Lower leg skin (tissue), 4 donors: ENCODE results near the gene FAIM2. TPM values are rescaled to one million over a fixed set of nuclear protein-coding genes. Genes with fewer than 3 reads are reported as not detected.

Source experiments
- DNase-seq, 2 donors: peaks; one replicate each; pipeline ENCODE4 v3.0.0-alpha.2; 2019; ENCODE audit warnings: low spot score in 2 of 2
- H3K4me3 ChIP-seq: fragments of 200-600 bp; sonication (generic); 2 replicates; pipeline ENCODE4 v1.5.1; 2017; ENCODE audit warnings: mild to moderate bottlenecking, low read depth; ENCODE audit not compliant: poor library complexity, severe bottlenecking
- CTCF ChIP-seq, 3 donors: fragments of 450-650 bp; IDR thresholded peaks; one replicate each; pipeline ENCODE4 v1.5.1; 2016; ENCODE audit warnings: antibody characterized with exemption in 3 of 3, mild to moderate bottlenecking in 3 of 3, moderate library complexity in 2 of 3
- POLR2A ChIP-seq, 2 donors: fragments of 450-650 bp; IDR thresholded peaks; one replicate each; pipeline ENCODE4 v1.6.1; 2016 to 2017; ENCODE audit warnings: antibody characterized with exemption in 2 of 2, mild to moderate bottlenecking in 1 of 2, moderate library complexity in 1 of 2
- WGBS, 2 donors: methylation state at CpG; one replicate each; pipeline ENCODE4 v1.1.5; 2018; 5-methylcytosine and 5-hydroxymethylcytosine counted together
- intact Hi-C: fragments of 100-400 bp; cut with DNase I; formaldehyde crosslinking; loops from one replicate; pipeline ENCODE4 v1.15.0; 2023; ENCODE audit warnings: low total_unique reads
- total RNA-seq, 4 donors: library from RNA; depleted of rRNA; stranded (reverse); fragments of >200 nt; gene quantifications; one replicate each; pipeline ENCODE4 v1.1.0, GENCODE V29; 2016

The FAIM2 gene
- total RNA-seq, 4 donors from 2014 or later, result 0.08 to 0.91 (median 0.17) TPM; not detected in 1

- DNase-seq, result no peak
- 85 to 91% methylated on average over 32 of the region's 32 CpGs for WGBS, 2 donors
- intact Hi-C loops, result no loop called here
- H3K4me3 ChIP-seq, result no peak within 1 kb of the TSS
- TF ChIP-seq POLR2A (IDR thresholded peaks at IDR 0.05), result no peak
- TF ChIP-seq CTCF (IDR thresholded peaks at IDR 0.05), result no peak
Measured at GRCh38 chr12:49950273-49951251, 46.9 kb upstream of the FAIM2 start, which contains the start of gene AQP2. Gene AQP2, plus strand, starts transcription at chr12:49950737. Its CDS starts 94 bp downstream, at chr12:49950831.

GRCh38 chr12:49949866-49950265 lies 46.2 kb upstream of the FAIM2 start:
- intact Hi-C loops, result no loop called here
- 94% methylated on average over 3 of the region's 3 CpGs for WGBS, 2 donors
- TF ChIP-seq POLR2A (IDR thresholded peaks at IDR 0.05) (no peak), CTCF (IDR thresholded peaks at IDR 0.05) (no peak)

GRCh38 chr12:49948866-49949845 lies 45.5 kb upstream of the FAIM2 start:
- intact Hi-C loops, result no loop called here
- no peak for TF ChIP-seq CTCF (IDR thresholded peaks at IDR 0.05)
- TF ChIP-seq POLR2A (IDR thresholded peaks at IDR 0.05), result no peak
- no peak overlapping the region for H3K4me3 ChIP-seq
- WGBS, 2 donors, result 83 to 93% methylated on average over 12 to 13 of the region's 13 CpGs
- DNase-seq, result no peak

More at GRCh38 chr12:49949866-49950265, 46.2 kb upstream of the FAIM2 start:
- H3K4me3 ChIP-seq, result no peak overlapping the region
- no peak for DNase-seq

GRCh38 chr12:49947593-49948226 lies 44.0 kb upstream of the FAIM2 start:
- intact Hi-C loops, result no loop called here
- WGBS, 2 donors, result 63 to 67% methylated on average over 7 of the region's 7 CpGs
- TF ChIP-seq CTCF (IDR thresholded peaks at IDR 0.05), result no peak
- TF ChIP-seq POLR2A (IDR thresholded peaks at IDR 0.05), result no peak
- H3K4me3 ChIP-seq, result no peak overlapping the region
- no peak for DNase-seq

GRCh38 chr12:49946497-49946896 lies 42.8 kb upstream of the FAIM2 start:
- intact Hi-C loops, result no loop called here
- no peak overlapping the region for H3K4me3 ChIP-seq
- 81 to 83% methylated on average over 3 of the region's 3 CpGs for WGBS, 2 donors
- TF ChIP-seq CTCF (IDR thresholded peaks at IDR 0.05) (no peak), POLR2A (IDR thresholded peaks at IDR 0.05) (no peak)
- DNase-seq, result no peak
